Fibroblast of villous mesenchyme (primary cell): ENCODE data around the gene SLC41A3. TPM values are rescaled to one million over a fixed set of nuclear protein-coding genes. Genes with fewer than 3 reads are reported as not detected.
A peak's percentile ranks its signal among the peaks of the same experiment; 100 is the strongest.
"Not testable (repeated sequence)": the region's sequence is repeated elsewhere in the genome, so short reads cannot be mapped to it uniquely, and the experiment has no call there.

ENCODE experiments used
- DNase-seq: peaks from one replicate; pipeline ENCODE4 v3.0.0-alpha.2; 2010; ENCODE audit warnings: low read depth
- H3K4me3 ChIP-seq: 2 replicates; pipeline ENCODE4 v1.5.1; 2011; ENCODE audit warnings: low read depth, mild to moderate bottlenecking, low read length
- total RNA-seq: library from RNA; depleted of rRNA; stranded (reverse); fragments of >200 nt; gene quantifications from 2 replicates; pipeline ENCODE4 v1.2.3, GENCODE V29; 2012
- TF ChIP-seq, protein P1 (sequence below): IDR thresholded peaks from 2 replicates; pipeline ENCODE4 v1.5.1; 2012; ENCODE audit warnings: low read depth, mild to moderate bottlenecking, low read length; ENCODE audit not compliant: insufficient read depth

Gene SLC41A3
- total RNA-seq, 1 donor: 36.7 TPM

DNA sequence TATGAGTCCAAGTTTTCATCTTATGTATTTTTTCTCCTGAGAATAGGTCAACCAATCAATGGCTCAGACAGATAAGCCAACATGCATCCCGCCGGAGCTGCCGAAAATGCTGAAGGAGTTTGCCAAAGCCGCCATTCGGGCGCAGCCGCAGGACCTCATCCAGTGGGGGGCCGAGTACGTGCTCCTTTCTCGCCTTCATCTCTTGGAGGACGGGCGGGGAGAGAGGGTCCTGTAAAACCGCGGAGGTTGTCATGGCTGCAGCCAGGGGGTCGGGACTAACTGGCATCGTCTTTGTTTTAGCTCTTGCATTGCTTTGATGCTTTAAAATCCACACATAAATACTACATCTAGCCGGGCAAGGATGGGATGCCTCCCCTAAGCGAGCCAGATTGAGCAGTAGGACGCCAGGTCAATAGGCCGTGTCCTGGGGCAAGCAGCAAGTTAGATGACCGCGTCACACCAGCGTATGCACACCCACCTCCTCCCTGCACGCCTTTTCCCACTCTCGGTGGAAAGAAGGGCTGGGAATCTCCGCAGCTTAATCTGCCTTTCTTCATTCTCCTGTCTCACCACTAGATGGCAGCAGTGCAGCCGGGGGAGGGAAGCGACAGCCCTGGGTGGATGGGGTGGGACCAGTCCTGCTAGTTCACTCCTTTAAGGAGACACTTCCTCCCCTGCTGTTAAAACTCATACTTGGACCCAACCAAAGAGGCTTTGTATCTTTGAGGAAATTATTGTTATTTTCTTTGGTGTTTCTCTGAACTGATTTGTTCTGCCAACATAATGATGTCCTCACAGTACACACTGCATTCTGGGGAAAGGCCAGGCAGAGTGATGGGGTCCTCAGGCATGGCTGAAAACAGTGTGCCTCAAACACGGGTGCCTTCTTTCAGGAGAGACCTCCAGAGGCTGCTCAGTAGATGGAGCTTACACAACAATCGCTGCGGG lies 111.7 kb downstream of the SLC41A3 start:
- DNase-seq: peak; percentile 32
- H3K4me3 ChIP-seq: peak overlapping the region; percentile 41

DNA sequence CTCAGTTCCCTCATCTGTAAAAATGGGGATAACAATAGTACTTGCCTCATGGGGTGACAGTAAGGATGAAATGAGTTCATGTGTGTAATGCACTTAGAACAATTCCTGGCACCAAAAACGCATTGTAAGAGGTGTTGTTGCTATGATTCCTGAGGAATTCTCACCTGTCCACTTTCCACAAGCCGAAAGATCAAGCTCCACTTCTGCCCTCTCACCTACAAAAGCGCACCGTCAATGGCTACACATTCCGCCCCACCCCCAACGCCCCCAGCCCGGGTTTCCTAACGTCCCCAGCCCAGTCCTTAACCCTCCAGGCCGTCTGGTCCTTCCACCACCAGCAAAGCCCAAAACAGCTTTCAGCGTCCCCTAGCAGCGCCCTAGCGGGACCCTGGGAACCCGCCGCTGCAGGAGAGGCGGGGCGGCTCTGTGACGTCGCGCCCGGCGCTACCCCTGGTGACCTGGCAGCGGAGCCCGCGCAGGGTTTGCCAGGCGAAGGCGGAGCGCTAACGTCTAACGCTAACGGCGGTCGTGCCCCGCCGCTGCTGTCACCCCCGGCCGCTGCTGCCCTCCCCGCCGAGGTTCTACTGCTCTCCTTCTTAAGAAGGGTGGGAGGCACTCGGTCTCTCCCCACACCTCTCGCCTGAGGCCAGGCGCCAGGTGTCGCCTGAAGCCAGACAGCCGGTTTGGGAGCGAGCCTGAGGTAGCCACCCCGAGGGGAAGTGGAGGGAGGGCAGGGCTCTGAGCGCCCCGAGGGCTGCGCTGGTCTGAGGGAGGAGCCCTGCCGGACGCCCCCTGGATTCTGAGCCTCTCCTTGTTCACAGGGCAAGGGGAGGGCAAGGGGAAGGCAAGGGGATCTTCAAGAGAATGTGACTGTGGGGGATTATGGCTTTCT lies 115.0 kb downstream of the SLC41A3 start, which contains the start of gene ROPN1B:
ROPN1B (plus strand) TSS at position 478 of the 892 bp plus-strand sequence. CDS start 2,877 bp downstream, outside the sequence.
- DNase-seq, H3K4me3 ChIP-seq: not testable (repeated sequence)

More for the DNA sequence above, 111.7 kb downstream of the SLC41A3 start:
- TF ChIP-seq, protein P1, sequence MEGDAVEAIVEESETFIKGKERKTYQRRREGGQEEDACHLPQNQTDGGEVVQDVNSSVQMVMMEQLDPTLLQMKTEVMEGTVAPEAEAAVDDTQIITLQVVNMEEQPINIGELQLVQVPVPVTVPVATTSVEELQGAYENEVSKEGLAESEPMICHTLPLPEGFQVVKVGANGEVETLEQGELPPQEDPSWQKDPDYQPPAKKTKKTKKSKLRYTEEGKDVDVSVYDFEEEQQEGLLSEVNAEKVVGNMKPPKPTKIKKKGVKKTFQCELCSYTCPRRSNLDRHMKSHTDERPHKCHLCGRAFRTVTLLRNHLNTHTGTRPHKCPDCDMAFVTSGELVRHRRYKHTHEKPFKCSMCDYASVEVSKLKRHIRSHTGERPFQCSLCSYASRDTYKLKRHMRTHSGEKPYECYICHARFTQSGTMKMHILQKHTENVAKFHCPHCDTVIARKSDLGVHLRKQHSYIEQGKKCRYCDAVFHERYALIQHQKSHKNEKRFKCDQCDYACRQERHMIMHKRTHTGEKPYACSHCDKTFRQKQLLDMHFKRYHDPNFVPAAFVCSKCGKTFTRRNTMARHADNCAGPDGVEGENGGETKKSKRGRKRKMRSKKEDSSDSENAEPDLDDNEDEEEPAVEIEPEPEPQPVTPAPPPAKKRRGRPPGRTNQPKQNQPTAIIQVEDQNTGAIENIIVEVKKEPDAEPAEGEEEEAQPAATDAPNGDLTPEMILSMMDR: peak; percentile 66

DNA sequence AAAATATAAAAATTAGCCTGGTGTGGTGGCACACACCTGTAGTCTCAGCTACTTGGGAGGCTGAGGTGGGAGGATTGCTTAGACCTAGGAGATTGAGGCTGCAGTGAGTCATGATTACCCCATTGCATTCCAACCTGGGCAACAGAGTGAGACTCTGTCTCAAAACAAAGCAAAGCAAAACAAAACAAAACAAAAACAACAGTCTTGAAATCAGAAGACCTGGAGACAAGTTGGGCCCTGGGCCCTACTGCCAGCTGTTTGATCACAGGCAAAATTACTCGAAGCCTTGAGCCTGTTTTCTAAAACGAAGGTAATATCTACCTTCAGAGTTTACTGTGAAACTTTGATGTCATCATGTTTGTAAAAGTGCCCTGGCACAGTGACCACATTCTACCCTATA lies 115.8 kb downstream of the SLC41A3 start:
- not testable (repeated sequence) for DNase-seq, H3K4me3 ChIP-seq

DNA sequence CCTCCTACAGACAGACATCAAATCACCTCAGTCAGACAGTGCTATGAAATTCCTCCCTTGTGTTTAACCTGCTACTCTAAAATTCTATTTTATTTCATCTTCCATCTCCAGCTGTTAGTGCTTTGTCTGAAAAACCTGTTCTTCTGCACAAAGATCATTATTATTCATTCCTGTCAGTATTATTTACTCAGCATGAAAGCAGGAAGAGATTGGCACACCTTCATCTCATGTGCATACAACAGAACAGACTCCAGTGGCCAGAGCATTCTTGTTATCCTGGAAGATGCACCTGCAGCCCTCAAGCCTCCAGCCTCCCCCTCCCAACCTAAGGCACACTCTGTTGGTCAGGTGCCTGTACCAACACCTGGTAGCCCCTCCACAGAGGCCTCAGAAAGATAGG lies 116.8 kb downstream of the SLC41A3 start:
- TF ChIP-seq, protein P1: no peak

DNA sequence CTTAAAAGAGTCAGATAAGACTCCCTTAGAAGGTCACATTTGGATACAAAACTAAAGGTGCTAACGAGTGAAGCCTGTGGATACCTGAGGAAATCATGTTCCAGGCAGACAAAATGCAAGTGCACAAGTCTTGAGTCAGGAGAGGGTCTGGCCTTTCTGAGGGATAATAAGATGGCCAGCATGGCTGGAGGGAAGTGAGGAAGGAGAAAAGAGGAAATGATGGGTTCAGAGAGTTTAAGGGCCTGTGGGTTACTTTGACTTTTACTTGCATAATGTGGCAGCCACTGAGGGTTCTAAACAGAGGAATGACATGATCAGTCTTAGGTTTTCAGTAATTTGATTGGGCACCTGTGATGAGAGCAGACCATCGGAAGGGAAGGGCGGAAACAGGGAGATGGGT lies 118.4 kb downstream of the SLC41A3 start:
- H3K4me3 ChIP-seq: no peak overlapping the region
- TF ChIP-seq, protein P1: no peak
- no peak for DNase-seq

More for the DNA sequence above, 116.8 kb downstream of the SLC41A3 start:
- no peak overlapping the region for H3K4me3 ChIP-seq
- DNase-seq: no peak

DNA sequence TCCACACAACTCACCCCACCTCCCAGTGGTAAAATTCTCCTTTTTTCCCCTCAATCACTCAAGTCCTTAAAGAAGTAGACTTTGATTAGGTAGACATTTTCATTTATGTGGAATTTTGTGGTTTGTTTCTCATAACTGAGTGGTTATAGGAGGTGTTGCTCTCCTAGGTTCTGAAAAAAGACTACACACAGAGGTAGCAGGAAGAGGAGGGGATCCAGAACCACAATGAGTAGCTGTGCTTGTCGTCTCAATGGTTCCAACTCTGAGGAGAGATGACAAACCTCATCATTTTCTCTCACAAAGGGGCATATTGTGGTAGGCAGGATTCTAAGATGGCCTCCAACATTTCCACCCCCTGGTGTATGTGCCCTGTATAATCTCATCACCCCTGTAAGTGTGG lies 120.1 kb downstream of the SLC41A3 start:
- DNase-seq: not testable (repeated sequence)

DNA sequence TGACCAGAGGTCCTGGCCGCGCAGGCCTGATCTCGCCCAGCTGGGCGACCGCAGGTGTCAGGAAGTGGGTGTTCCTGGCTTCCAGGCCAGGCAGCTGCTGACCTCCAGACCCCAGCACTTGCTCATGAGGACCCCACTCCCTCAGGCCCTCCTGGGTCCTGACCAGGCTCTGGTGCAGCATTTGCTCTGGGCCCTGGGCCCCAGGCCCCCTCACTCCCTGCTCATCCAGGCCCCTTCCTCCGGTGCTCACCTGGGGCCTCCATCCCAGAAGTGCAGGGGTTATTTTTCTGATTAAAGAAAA lies 122.7 kb downstream of the SLC41A3 start:
- TF ChIP-seq, protein P1: no peak
- DNase-seq: no peak
- H3K4me3 ChIP-seq: no peak overlapping the region

More for the DNA sequence above, 120.1 kb downstream of the SLC41A3 start:
- not testable (repeated sequence) for H3K4me3 ChIP-seq
